HG03039 (cell line): ENCODE results near the gene UCKL1.
A peak's percentile ranks its signal among the peaks of the same experiment; 100 is the strongest.

Experiments
- ATAC-seq: cut with Tn5 transposase; IDR thresholded peaks from one replicate; pipeline ENCODE4 v1.9.1; 2021; ENCODE audit warnings: mild to moderate bottlenecking, moderate library complexity; ENCODE audit not compliant: unreplicated experiment

The UCKL1 gene

GRCh38 chr20:63894358-63895201 lies 61.6 kb downstream of the UCKL1 start, which contains the start of gene DNAJC5:
Gene DNAJC5, plus strand, starts transcription at chr20:63895126. Its CDS starts 33,220 bp downstream, at chr20:63928346.
- ATAC-seq: peak; percentile 90

- no peak for ATAC-seq
Measured at GRCh38 chr20:63893999-63894357, 62.2 kb downstream of the UCKL1 start.

- ATAC-seq: no peak
Measured at GRCh38 chr20:63892402-63892801, 63.8 kb downstream of the UCKL1 start.

DNA sequence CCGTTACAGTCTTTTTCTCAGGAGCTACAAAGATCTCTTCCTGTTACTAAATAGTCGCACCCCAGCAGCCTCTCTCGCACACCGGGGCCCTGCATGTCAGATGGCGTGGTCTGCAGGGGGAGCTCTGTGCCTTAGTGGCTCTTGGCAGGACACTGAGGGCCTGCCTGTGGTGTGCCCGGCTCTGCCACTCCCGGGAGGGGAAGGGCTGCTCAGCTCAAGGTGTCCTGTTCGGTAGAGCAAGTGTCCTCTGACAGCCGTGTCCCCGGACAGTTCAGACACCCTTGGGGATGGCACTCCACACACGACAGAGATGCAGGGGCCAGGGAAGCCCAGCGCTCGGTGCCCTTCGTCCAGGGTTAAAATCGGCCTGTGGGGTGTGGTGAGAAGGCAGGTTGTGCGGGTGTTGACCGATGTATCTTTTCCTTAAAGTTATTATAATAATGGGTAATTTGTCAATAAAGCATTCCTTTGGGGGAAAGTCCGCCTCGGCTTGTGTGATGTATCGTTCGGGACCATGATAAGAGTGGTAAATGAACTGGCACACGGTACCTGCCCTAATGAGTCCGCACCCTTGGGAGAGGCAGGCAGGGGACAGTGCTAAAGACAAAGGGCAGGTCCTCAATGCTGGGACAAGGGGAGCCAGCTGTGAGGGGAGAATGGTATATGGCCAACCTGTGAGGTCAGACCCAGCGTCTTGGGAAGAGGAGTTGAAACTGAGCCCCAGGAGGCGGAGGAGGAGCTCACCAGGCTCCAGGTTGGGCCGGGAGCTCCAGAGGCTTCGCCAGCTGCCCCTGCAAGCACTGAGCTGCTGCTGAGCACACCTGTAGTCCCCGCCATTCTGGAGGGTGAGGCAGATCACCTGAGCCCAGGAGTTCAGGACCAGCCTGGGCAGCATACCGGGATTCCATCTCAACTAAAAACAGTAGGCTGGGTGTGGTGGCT lies 64.9 kb downstream of the UCKL1 start:
- ATAC-seq: no peak

GRCh38 chr20:63890616-63891015 lies 65.6 kb downstream of the UCKL1 start:
- ATAC-seq: no peak

DNA sequence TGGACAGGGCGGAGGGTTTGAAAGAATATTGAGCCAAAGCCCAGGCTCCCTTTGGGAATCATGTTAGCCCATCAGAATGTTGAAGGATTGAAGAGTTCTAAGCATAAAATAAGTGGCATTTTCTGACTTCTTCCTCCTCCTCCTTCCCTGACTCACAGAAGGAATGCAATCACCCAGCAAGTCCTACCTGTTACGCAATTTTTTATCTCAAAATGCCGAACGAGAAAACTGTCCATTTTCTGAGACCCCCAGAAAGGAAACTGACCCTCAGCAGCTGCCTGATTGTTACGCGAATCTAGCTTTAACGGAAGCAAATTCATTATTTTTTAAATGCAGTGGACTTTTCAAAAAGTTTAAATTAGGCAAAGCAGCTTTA lies 66.0 kb downstream of the UCKL1 start:
- no peak for ATAC-seq
